HCT116 (cell line): ENCODE measurements around the gene LTBP1.

ENCODE experiments used
- POLR2AphosphoS5 ChIP-seq: IDR thresholded peaks from 2 replicates; pipeline ENCODE4 v1.6.1; 2011; ENCODE audit warnings: mild to moderate bottlenecking, low read depth, low read length, moderate library complexity
- RAD21 ChIP-seq: IDR thresholded peaks from 2 replicates; pipeline ENCODE4 v1.6.1; 2012; ENCODE audit warnings: low read depth, mild to moderate bottlenecking
- SRF ChIP-seq: IDR thresholded peaks from 2 replicates; pipeline ENCODE4 v1.6.1; 2012; ENCODE audit warnings: low read depth
- TF ChIP-seq, protein P1 (sequence below), 3 experiments: fragments of 200-600 bp in 1 of 3; sonication (generic) in 1 of 3; IDR thresholded peaks in 2 of 3; conservative IDR thresholded peaks in 1 of 3; 2 replicates each; pipeline ENCODE4 v1.5.1; 2012 to 2017; ENCODE audit warnings: low read depth in 2 of 3, low read length in 2 of 3, antibody characterized with exemption in 1 of 3, borderline replicate concordance in 1 of 3, control low read depth in 1 of 3, mild to moderate bottlenecking in 1 of 3, mixed read lengths in 1 of 3, mixed run types in 1 of 3, moderate library complexity in 1 of 3; ENCODE audit not compliant: insufficient read depth in 1 of 3
- TF ChIP-seq, protein P2 (sequence below): IDR thresholded peaks from 2 replicates; pipeline ENCODE4 v1.6.1; 2012; ENCODE audit warnings: low read depth

DNA sequence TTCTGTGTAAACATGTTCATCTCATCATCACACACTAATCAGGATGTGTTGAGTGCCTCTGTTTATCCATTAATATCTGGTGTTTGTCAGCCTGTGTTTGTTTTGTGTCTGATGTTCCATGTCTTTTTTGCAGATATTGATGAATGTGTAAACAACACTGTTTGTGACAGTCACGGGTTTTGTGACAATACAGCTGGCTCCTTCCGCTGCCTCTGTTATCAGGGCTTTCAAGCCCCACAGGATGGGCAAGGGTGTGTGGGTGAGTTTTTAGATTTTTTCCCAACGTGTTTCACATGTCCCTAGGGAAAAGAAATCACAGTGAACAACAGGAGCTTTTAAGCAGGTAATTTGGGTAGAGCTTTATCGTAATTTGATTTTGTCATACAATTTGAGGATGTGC, 396.0 kb downstream of the LTBP1 start:
- TF ChIP-seq, protein P1, sequence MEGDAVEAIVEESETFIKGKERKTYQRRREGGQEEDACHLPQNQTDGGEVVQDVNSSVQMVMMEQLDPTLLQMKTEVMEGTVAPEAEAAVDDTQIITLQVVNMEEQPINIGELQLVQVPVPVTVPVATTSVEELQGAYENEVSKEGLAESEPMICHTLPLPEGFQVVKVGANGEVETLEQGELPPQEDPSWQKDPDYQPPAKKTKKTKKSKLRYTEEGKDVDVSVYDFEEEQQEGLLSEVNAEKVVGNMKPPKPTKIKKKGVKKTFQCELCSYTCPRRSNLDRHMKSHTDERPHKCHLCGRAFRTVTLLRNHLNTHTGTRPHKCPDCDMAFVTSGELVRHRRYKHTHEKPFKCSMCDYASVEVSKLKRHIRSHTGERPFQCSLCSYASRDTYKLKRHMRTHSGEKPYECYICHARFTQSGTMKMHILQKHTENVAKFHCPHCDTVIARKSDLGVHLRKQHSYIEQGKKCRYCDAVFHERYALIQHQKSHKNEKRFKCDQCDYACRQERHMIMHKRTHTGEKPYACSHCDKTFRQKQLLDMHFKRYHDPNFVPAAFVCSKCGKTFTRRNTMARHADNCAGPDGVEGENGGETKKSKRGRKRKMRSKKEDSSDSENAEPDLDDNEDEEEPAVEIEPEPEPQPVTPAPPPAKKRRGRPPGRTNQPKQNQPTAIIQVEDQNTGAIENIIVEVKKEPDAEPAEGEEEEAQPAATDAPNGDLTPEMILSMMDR (IDR thresholded peaks at IDR 0.05 in 2 of 3, conservative IDR thresholded peaks at IDR 0.05 in 1 of 3; ENCODE audit: borderline replicate concordance in 1 of 3, insufficient read depth in 1 of 3, low read depth in 2 of 3, low read length in 2 of 3), result no peak
- no peak for TF ChIP-seq POLR2AphosphoS5
- no peak for TF ChIP-seq SRF
- TF ChIP-seq RAD21, result no peak
- TF ChIP-seq, protein P2, sequence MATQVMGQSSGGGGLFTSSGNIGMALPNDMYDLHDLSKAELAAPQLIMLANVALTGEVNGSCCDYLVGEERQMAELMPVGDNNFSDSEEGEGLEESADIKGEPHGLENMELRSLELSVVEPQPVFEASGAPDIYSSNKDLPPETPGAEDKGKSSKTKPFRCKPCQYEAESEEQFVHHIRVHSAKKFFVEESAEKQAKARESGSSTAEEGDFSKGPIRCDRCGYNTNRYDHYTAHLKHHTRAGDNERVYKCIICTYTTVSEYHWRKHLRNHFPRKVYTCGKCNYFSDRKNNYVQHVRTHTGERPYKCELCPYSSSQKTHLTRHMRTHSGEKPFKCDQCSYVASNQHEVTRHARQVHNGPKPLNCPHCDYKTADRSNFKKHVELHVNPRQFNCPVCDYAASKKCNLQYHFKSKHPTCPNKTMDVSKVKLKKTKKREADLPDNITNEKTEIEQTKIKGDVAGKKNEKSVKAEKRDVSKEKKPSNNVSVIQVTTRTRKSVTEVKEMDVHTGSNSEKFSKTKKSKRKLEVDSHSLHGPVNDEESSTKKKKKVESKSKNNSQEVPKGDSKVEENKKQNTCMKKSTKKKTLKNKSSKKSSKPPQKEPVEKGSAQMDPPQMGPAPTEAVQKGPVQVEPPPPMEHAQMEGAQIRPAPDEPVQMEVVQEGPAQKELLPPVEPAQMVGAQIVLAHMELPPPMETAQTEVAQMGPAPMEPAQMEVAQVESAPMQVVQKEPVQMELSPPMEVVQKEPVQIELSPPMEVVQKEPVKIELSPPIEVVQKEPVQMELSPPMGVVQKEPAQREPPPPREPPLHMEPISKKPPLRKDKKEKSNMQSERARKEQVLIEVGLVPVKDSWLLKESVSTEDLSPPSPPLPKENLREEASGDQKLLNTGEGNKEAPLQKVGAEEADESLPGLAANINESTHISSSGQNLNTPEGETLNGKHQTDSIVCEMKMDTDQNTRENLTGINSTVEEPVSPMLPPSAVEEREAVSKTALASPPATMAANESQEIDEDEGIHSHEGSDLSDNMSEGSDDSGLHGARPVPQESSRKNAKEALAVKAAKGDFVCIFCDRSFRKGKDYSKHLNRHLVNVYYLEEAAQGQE, result no peak
